ENCODE results near the gene XAB2. TPM values are rescaled to one million over a fixed set of nuclear protein-coding genes. Genes with fewer than 3 reads are reported as not detected.

The XAB2 gene
- polyA plus RNA-seq, 1 donor from 2014 or later, result 19.6 TPM

DNA sequence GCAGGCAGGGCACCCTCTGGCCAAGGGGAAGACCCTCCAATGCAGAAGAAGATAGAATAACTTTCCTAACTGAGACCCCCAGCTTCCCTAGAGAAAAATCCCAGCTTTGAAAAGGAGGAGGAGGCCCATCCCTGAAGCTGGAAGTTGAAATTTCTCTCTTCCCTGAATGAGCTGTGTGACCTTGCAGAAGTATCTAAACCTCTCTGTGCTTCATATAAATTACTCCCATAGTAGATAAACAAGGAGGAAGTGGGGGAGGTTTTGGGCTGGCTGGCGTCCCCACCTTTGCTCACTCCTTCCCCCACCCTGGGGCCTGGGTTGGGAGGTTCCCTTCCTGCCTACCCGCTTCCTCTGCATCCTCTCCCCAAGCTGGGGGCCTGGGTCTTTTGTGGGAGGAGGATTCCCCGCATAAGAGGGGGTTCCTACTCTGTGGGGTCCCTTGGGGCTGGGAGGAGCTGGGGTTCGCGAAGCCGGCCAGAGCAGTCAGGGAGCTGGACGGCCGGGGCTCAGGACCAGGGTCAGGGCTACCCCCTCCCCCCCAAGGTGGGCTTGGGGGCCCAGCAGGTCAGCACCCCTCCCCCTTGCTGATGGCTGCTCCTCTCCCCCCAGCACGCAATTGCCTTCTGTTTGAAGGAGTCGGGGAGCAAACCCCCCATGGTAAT, 22.0 kb downstream of the XAB2 start:
- H3K36me3 ChIP-seq (ENCODE audit: insufficient read depth, low read length), result peaks cover 5% of the 10 kb centered on the region
- no peaks in the 10 kb centered on the region for H3F3A ChIP-seq (ENCODE audit: insufficient read depth, low read length, poor library complexity, severe bottlenecking)
- H3K4me2 ChIP-seq (ENCODE audit: low read length), result no peak overlapping the region
- H3K27me3 ChIP-seq (ENCODE audit: insufficient read depth, low read depth, low read length), result no peaks in the 10 kb centered on the region
- H3K9ac ChIP-seq (ENCODE audit: low read length), result no peak overlapping the region
- H3K9me3 ChIP-seq (ENCODE audit: low read length), result no peaks in the 10 kb centered on the region
- peaks cover 1% of the 10 kb centered on the region for H3K79me2 ChIP-seq (replicated peaks; ENCODE audit: insufficient read depth, low read length)
- no peaks in the 10 kb centered on the region for H4K20me1 ChIP-seq (ENCODE audit: insufficient read depth)
- no peak overlapping the region for H2AFZ ChIP-seq (ENCODE audit: low read depth, low read length)
- no peak overlapping the region for H3K4me3 ChIP-seq (ENCODE audit: low read length)
- H3K9me2 ChIP-seq (ENCODE audit: insufficient read depth, low read length), result no peaks in the 10 kb centered on the region
- no peak overlapping the region for H3K27ac ChIP-seq (ENCODE audit: low read length)
- TF ChIP-seq, protein P1, sequence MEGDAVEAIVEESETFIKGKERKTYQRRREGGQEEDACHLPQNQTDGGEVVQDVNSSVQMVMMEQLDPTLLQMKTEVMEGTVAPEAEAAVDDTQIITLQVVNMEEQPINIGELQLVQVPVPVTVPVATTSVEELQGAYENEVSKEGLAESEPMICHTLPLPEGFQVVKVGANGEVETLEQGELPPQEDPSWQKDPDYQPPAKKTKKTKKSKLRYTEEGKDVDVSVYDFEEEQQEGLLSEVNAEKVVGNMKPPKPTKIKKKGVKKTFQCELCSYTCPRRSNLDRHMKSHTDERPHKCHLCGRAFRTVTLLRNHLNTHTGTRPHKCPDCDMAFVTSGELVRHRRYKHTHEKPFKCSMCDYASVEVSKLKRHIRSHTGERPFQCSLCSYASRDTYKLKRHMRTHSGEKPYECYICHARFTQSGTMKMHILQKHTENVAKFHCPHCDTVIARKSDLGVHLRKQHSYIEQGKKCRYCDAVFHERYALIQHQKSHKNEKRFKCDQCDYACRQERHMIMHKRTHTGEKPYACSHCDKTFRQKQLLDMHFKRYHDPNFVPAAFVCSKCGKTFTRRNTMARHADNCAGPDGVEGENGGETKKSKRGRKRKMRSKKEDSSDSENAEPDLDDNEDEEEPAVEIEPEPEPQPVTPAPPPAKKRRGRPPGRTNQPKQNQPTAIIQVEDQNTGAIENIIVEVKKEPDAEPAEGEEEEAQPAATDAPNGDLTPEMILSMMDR (IDR thresholded peaks at IDR 0.05; ENCODE audit: poor library complexity, severe bottlenecking), result no peak
- TF ChIP-seq MXI1 (conservative IDR thresholded peaks at IDR 0.05; ENCODE audit: poor library complexity, severe bottlenecking) (no peak), POLR2AphosphoS5 (IDR thresholded peaks at IDR 0.05) (no peak), SMC3 (conservative IDR thresholded peaks at IDR 0.05; ENCODE audit: poor library complexity) (no peak), EP300 (conservative IDR thresholded peaks at IDR 0.05; ENCODE audit: poor library complexity, severe bottlenecking) (no peak), EZH2 (IDR thresholded peaks at IDR 0.05; ENCODE audit: borderline replicate concordance, insufficient read depth, low read length, poor library complexity, severe bottlenecking) (no peak), REST (IDR thresholded peaks at IDR 0.05; ENCODE audit: borderline replicate concordance) (no peak), TAF1 (IDR thresholded peaks at IDR 0.05; ENCODE audit: low read depth) (no peak), RAD21 (conservative IDR thresholded peaks at IDR 0.05) (no peak)

DNA sequence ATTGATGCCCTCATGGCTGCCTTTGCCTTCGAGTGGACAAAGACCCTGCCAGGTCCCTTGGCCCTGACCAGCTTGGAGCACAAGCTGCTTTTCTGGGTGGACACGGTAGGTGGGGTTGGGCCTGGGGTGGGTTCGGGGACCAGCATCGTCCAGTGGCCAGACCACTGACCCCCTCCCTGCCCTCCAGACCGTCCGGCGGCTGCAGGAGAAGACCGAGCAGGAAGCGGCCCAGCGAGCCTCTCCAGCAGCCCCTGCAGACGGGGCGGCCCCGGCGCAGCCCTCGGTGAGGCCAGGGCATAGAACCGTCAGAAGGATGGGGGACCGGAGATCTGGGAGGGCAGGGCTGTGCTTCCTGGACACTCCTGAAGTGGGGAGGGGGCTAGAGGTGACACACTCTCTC, 23.1 kb downstream of the XAB2 start:
- H3K27ac ChIP-seq (ENCODE audit: low read length), result no peak overlapping the region
- H3K36me3 ChIP-seq (ENCODE audit: insufficient read depth, low read length), result no peaks in the 10 kb centered on the region

More for the DNA sequence above, 23.1 kb downstream of the XAB2 start:
- Histone ChIP-seq H3K4me2 (ENCODE audit: low read length) (no peak overlapping the region), H4K20me1 (ENCODE audit: insufficient read depth) (no peaks in the 10 kb centered on the region), H3K4me3 (ENCODE audit: low read length) (no peak overlapping the region), H3F3A (ENCODE audit: insufficient read depth, low read length, poor library complexity, severe bottlenecking) (no peaks in the 10 kb centered on the region), H3K9ac (ENCODE audit: low read length) (no peak overlapping the region), H3K79me2 (replicated peaks; ENCODE audit: insufficient read depth, low read length) (peaks cover 7% of the 10 kb centered on the region), H3K27me3 (ENCODE audit: insufficient read depth, low read depth, low read length) (no peaks in the 10 kb centered on the region), H2AFZ (ENCODE audit: low read depth, low read length) (no peak overlapping the region), H3K9me3 (ENCODE audit: low read length) (no peaks in the 10 kb centered on the region), H3K9me2 (ENCODE audit: insufficient read depth, low read length) (no peaks in the 10 kb centered on the region)
- TF ChIP-seq SMC3 (conservative IDR thresholded peaks at IDR 0.05; ENCODE audit: poor library complexity) (no peak), TAF1 (IDR thresholded peaks at IDR 0.05; ENCODE audit: low read depth) (no peak), EP300 (conservative IDR thresholded peaks at IDR 0.05; ENCODE audit: poor library complexity, severe bottlenecking) (no peak), EZH2 (IDR thresholded peaks at IDR 0.05; ENCODE audit: borderline replicate concordance, insufficient read depth, low read length, poor library complexity, severe bottlenecking) (no peak), MXI1 (conservative IDR thresholded peaks at IDR 0.05; ENCODE audit: poor library complexity, severe bottlenecking) (no peak), POLR2AphosphoS5 (IDR thresholded peaks at IDR 0.05) (no peak), RAD21 (conservative IDR thresholded peaks at IDR 0.05) (no peak), REST (IDR thresholded peaks at IDR 0.05; ENCODE audit: borderline replicate concordance) (no peak)
- TF ChIP-seq, protein P1 (IDR thresholded peaks at IDR 0.05; ENCODE audit: poor library complexity, severe bottlenecking), result no peak

Data from neural cell (in vitro differentiated cells).